ENCODE data around the gene KIF5A. TPM values are rescaled to one million over a fixed set of nuclear protein-coding genes. Genes with fewer than 3 reads are reported as not detected.

Gene KIF5A
- total and polyA plus RNA-seq, 2 of the 4 experiments (the other 2 are of a cell fraction): 0.15 to 0.18 TPM

- dilution Hi-C loops (cut with HindIII; ENCODE audit: low sequenced_read_pairs, unreplicated experiment): loop anchor here (25.0 kb wide), 1 partner anchor 90 kb away; no protein-coding TSS in a partner anchor
- no peak overlapping the region for H3K23ac ChIP-seq (ENCODE audit: low read depth, low read length)
- H2AFZ ChIP-seq (replicated peaks; ENCODE audit: low read length, poor library complexity): no peak overlapping the region
- H4K91ac ChIP-seq (ENCODE audit: insufficient read depth, low read depth, low read length): no peak overlapping the region
- H3K9ac ChIP-seq (ENCODE audit: low read depth, low read length): no peak overlapping the region
- H4K20me1 ChIP-seq (ENCODE audit: insufficient read depth, low read length): no peaks in the 10 kb centered on the region
- no peak overlapping the region for H3K14ac ChIP-seq (replicated peaks; ENCODE audit: low read depth, low read length)
- H2BK120ac ChIP-seq (ENCODE audit: low read depth, low read length): no peak overlapping the region
- POLR2A ChIA-PET (ENCODE audit: unreplicated experiment): no interaction called here
- no peaks in the 10 kb centered on the region for H3K36me3 ChIP-seq (ENCODE audit: control insufficient read depth, insufficient read depth, low read length)
- TF ChIP-seq CTCF (conservative IDR thresholded peaks at IDR 0.05; ENCODE audit: low read depth, low read length) (no peak), MAZ (IDR thresholded peaks at IDR 0.05; ENCODE audit: borderline replicate concordance, low read depth, low read length) (no peak)
- no peak overlapping the region for H3K4ac ChIP-seq (ENCODE audit: low read depth, low read length)
- no peak overlapping the region for H3K27ac ChIP-seq (ENCODE audit: insufficient read depth, low read length)
- H3K9me1 ChIP-seq (ENCODE audit: insufficient read depth, low read length): no peaks in the 10 kb centered on the region
- no peak overlapping the region for H4K8ac ChIP-seq (ENCODE audit: low read depth in 2 of 2, low read length in 2 of 2)
- H3K4me2 ChIP-seq (ENCODE audit: low read depth, low read length): no peak overlapping the region
- no peak overlapping the region for H2AK5ac ChIP-seq (ENCODE audit: low read depth, low read length)
- in situ Hi-C loops (cut with MboI; ENCODE audit: low sequenced_read_pairs): no loop called here
- no peak overlapping the region for H2BK20ac ChIP-seq (ENCODE audit: low read depth, low read length)
- H3K9me3 ChIP-seq (ENCODE audit: control insufficient read depth, insufficient read depth, low read length): no peaks in the 10 kb centered on the region
- intact Hi-C loops (cut with micrococcal nuclease): no loop called here
- no TSS peak for BruUV-seq (replicated peaks)
- no peak overlapping the region for H4K5ac ChIP-seq (ENCODE audit: low read depth, low read length)
- H3K18ac ChIP-seq (ENCODE audit: low read depth, low read length): no peak overlapping the region
- H2BK15ac ChIP-seq (ENCODE audit: low read depth, low read length): no peak overlapping the region
- no peaks in the 10 kb centered on the region for H3K4me1 ChIP-seq (ENCODE audit: control insufficient read depth, insufficient read depth, low read length)
- no peak overlapping the region for H2BK5ac ChIP-seq (ENCODE audit: low read depth, low read length, poor library complexity, severe bottlenecking)
- no peak for ATAC-seq (ENCODE audit: low read depth)
- peak overlapping the region; percentile 28 for H2AK9ac ChIP-seq (replicated peaks; ENCODE audit: low read depth, low read length, poor library complexity)
- DNase-seq: no peak
- H3K4me3 ChIP-seq (ENCODE audit: insufficient read depth, low read depth, low read length): no peak overlapping the region
- no peaks in the 10 kb centered on the region for H3K79me1 ChIP-seq (ENCODE audit: low read depth in 1 of 2, low read length in 2 of 2)
- 93% methylated on average over 5 of the region's 12 CpGs; no CpG with 5 or more reads in 1 of the 2 experiments for WGBS, 2 experiments (ENCODE audit: extremely low coverage in 2 of 2, insufficient read length in 1 of 2)
- CTCF ChIA-PET: no interaction called here
- peaks cover 16% of the 10 kb centered on the region for H3K27me3 ChIP-seq (ENCODE audit: control insufficient read depth, insufficient read depth, low read length)
- H3K56ac ChIP-seq (ENCODE audit: extremely low read depth, insufficient read depth, low read length): no peak overlapping the region
Observed at GRCh38 chr12:57571926-57572762, 22.3 kb downstream of the KIF5A start.
